ENCODE data around the gene CFAP61. TPM values are rescaled to one million over a fixed set of nuclear protein-coding genes. Genes with fewer than 3 reads are reported as not detected.
A peak's percentile ranks its signal among the peaks of the same experiment; 100 is the strongest.

CFAP61 gene
- total and polyA plus RNA-seq, 7 donors = 8.3 to 59.4 (median 24.5) TPM

GRCh38 chr20:20161611-20162010, 109.3 kb downstream of the CFAP61 start:
- Histone ChIP-seq H3K27me3 (ENCODE audit: insufficient read depth in 3 of 3, low read length in 2 of 3) (no peaks in the 10 kb centered on the region), H3K4me1 (no peaks in the 10 kb centered on the region), H3K9me3 (no peaks in the 10 kb centered on the region), H3K4me3 (no peak overlapping the region), H3K27ac (no peak overlapping the region), H3K36me3 (ENCODE audit: insufficient read depth in 1 of 2, low read depth in 1 of 2) (peaks cover 0 to 2% of the 10 kb centered on the region in 2 donors)
- WGBS, 3 donors = 68 to 81% (median 68%) methylated on average over 4 of the region's 4 CpGs
- no peak for ATAC-seq
- intact Hi-C loops (cut with DNase I) = no loop called here
- no peak for DNase-seq
- TF ChIP-seq, protein P1, sequence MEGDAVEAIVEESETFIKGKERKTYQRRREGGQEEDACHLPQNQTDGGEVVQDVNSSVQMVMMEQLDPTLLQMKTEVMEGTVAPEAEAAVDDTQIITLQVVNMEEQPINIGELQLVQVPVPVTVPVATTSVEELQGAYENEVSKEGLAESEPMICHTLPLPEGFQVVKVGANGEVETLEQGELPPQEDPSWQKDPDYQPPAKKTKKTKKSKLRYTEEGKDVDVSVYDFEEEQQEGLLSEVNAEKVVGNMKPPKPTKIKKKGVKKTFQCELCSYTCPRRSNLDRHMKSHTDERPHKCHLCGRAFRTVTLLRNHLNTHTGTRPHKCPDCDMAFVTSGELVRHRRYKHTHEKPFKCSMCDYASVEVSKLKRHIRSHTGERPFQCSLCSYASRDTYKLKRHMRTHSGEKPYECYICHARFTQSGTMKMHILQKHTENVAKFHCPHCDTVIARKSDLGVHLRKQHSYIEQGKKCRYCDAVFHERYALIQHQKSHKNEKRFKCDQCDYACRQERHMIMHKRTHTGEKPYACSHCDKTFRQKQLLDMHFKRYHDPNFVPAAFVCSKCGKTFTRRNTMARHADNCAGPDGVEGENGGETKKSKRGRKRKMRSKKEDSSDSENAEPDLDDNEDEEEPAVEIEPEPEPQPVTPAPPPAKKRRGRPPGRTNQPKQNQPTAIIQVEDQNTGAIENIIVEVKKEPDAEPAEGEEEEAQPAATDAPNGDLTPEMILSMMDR (IDR thresholded peaks at IDR 0.05) = no peak

GRCh38 chr20:20167698-20168097, 115.4 kb downstream of the CFAP61 start:
- Histone ChIP-seq H3K4me1 (no peaks in the 10 kb centered on the region), H3K4me3 (no peak overlapping the region), H3K9me3 (peaks cover 6% of the 10 kb centered on the region), H3K27ac (no peak overlapping the region), H3K36me3 (ENCODE audit: insufficient read depth in 1 of 2, low read depth in 1 of 2) (peaks cover 0 to 42% of the 10 kb centered on the region in 2 donors), H3K27me3 (ENCODE audit: insufficient read depth in 3 of 3, low read length in 2 of 3) (no peaks in the 10 kb centered on the region)
- intact Hi-C loops (cut with DNase I) = no loop called here
- ATAC-seq (peak in 3 of 4 donors; percentile 57 to 78 (median 69)), DNase-seq (peak in 1 of 2 donors; percentile 82)
- TF ChIP-seq, protein P1 (IDR thresholded peaks at IDR 0.05) = no peak
- WGBS, 3 donors = 14 to 36% (median 23%) methylated on average over 3 of the region's 3 CpGs

DNA sequence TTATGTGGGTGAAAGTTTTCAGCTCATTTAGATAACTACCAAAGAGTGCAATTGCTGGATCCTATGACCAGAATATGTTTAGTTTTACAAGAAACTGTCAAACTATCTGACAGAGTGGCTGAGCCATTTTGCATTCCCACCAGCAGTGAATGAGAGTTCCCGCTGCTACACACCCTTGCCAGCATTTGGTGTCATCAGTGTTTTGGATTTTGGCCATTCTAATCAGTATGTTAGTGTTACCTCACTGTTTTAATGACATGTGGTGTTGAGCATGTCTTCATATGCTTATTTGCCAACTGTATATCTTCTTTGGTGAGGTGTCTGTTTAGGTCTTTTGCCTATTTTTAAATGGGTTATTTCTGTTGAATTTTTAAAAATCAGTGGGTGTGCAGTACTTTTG, 120.9 kb downstream of the CFAP61 start:
- H3K27ac ChIP-seq = no peak overlapping the region
- ATAC-seq (no peak), DNase-seq (no peak)
- no peaks in the 10 kb centered on the region for H3K27me3 ChIP-seq (ENCODE audit: insufficient read depth in 3 of 3, low read length in 2 of 3)
- H3K9me3 ChIP-seq = peaks cover 6% of the 10 kb centered on the region
- intact Hi-C loops (cut with DNase I) = no loop called here
- WGBS, 3 donors = 86 to 97% (median 93%) methylated on average over 1 of the region's 1 CpG
- no peaks in the 10 kb centered on the region for H3K4me1 ChIP-seq
- TF ChIP-seq, protein P1 (IDR thresholded peaks at IDR 0.05) = no peak
- H3K36me3 ChIP-seq (ENCODE audit: insufficient read depth in 1 of 2, low read depth in 1 of 2) = peaks cover 0 to 42% of the 10 kb centered on the region in 2 donors
- H3K4me3 ChIP-seq = no peak overlapping the region

- WGBS, 3 donors = 86 to 88% (median 87%) methylated on average over 10 of the region's 10 CpGs
- ATAC-seq (no peak), DNase-seq (no peak)
- H3K4me1 ChIP-seq = no peaks in the 10 kb centered on the region
- intact Hi-C loops (cut with DNase I) = no loop called here
- H3K4me3 ChIP-seq = no peak overlapping the region
- H3K27ac ChIP-seq = no peak overlapping the region
- H3K27me3 ChIP-seq (ENCODE audit: insufficient read depth in 3 of 3, low read length in 2 of 3) = no peaks in the 10 kb centered on the region
- TF ChIP-seq, protein P1 (IDR thresholded peaks at IDR 0.05) = no peak
- peaks cover 6% of the 10 kb centered on the region for H3K9me3 ChIP-seq
- H3K36me3 ChIP-seq (ENCODE audit: insufficient read depth in 1 of 2, low read depth in 1 of 2) = peaks cover 0 to 33% of the 10 kb centered on the region in 2 donors
Measured at GRCh38 chr20:20174089-20174835, 121.9 kb downstream of the CFAP61 start.

All from psoas muscle (tissue), 8 donors.